GM23248 (cell line): ENCODE data around the gene JKAMP. TPM values are rescaled to one million over a fixed set of nuclear protein-coding genes. Genes with fewer than 3 reads are reported as not detected.

ENCODE experiments used
- DNase-seq: peaks from one replicate; pipeline ENCODE4 v3.0.0-alpha.2; 2015
- H2AFZ ChIP-seq: fragments of 200-600 bp; sonication (generic); 2 replicates; pipeline ENCODE4 v1.6.1; 2016; ENCODE audit warnings: antibody characterized with exemption
- H3F3A ChIP-seq: fragments of 200-600 bp; sonication (generic); 2 replicates; pipeline ENCODE4 v1.6.1; 2016; ENCODE audit warnings: mild to moderate bottlenecking, antibody characterized with exemption, mixed run types; ENCODE audit not compliant: insufficient read depth
- H3K27ac ChIP-seq: fragments of 200-600 bp; sonication (generic); 2 replicates; pipeline ENCODE4 v1.5.1; 2016; ENCODE audit warnings: mild to moderate bottlenecking
- H3K27me3 ChIP-seq: fragments of 200-600 bp; sonication (generic); replicated peaks from 2 replicates; pipeline ENCODE4 v1.6.1; 2016; ENCODE audit warnings: mild to moderate bottlenecking; ENCODE audit not compliant: insufficient read depth
- H3K36me3 ChIP-seq: fragments of 200-600 bp; sonication (generic); 2 replicates; pipeline ENCODE4 v1.6.1; 2016; ENCODE audit warnings: low read depth, mild to moderate bottlenecking
- H3K4me1 ChIP-seq: fragments of 200-600 bp; sonication (generic); 2 replicates; pipeline ENCODE4 v1.6.1; 2016; ENCODE audit warnings: mild to moderate bottlenecking; ENCODE audit not compliant: insufficient read depth
- H3K4me2 ChIP-seq: fragments of 200-600 bp; sonication (generic); one replicate; pipeline ENCODE4 v1.6.1; 2016; ENCODE audit warnings: mild to moderate bottlenecking; ENCODE audit not compliant: unreplicated experiment
- H3K4me3 ChIP-seq: fragments of 200-600 bp; sonication (generic); 2 replicates; pipeline ENCODE4 v1.5.1; 2016; ENCODE audit warnings: mild to moderate bottlenecking
- H3K79me2 ChIP-seq: fragments of 200-600 bp; sonication (generic); 2 replicates; pipeline ENCODE4 v1.6.1; 2016; ENCODE audit warnings: mild to moderate bottlenecking; ENCODE audit not compliant: insufficient read depth
- H3K9ac ChIP-seq: fragments of 200-600 bp; sonication (generic); 2 replicates; pipeline ENCODE4 v1.6.1; 2016; ENCODE audit warnings: mild to moderate bottlenecking
- H3K9me2 ChIP-seq: fragments of 200-600 bp; sonication (generic); 2 replicates; pipeline ENCODE4 v1.6.1; 2016; ENCODE audit warnings: mixed run types, mild to moderate bottlenecking, moderate library complexity; ENCODE audit not compliant: insufficient read depth
- H3K9me3 ChIP-seq: fragments of 200-600 bp; sonication (generic); one replicate; pipeline ENCODE4 v1.6.1; 2017; ENCODE audit warnings: low read depth
- H4K20me1 ChIP-seq: fragments of 200-600 bp; sonication (generic); 2 replicates; pipeline ENCODE4 v1.6.0; 2016; ENCODE audit not compliant: insufficient read depth
- EZH2 ChIP-seq: fragments of 200-600 bp; sonication (generic); IDR thresholded peaks from 2 replicates; pipeline ENCODE4 v1.6.1; 2018; ENCODE audit warnings: antibody characterized with exemption, mild to moderate bottlenecking; ENCODE audit not compliant: insufficient read depth, poor library complexity, severe bottlenecking
- EZH2phosphoT487 ChIP-seq: fragments of 200-600 bp; sonication (generic); IDR thresholded peaks from 2 replicates; pipeline ENCODE4 v1.6.1; 2018; ENCODE audit warnings: antibody characterized with exemption, moderate library complexity, mild to moderate bottlenecking, low read depth; ENCODE audit not compliant: insufficient read depth
- WGBS, 2 experiments: methylation state at CpG; one replicate each; pipeline ENCODE4 v1.1.6; 2015 to 2017; ENCODE audit warnings: low lambda C conversion rate in 2 of 2, low coverage in 1 of 2; ENCODE audit errors: missing lambda C conversion rate in 2 of 2; 5-methylcytosine and 5-hydroxymethylcytosine counted together
- in situ Hi-C: fragments of 300-500 bp; cut with MboI; formaldehyde crosslinking; loops from 2 replicates; pipeline ENCODE4 v1.15.0; 2020
- polyA plus RNA-seq: library from polyadenylated mRNA; unstranded; fragments of >200 nt; fragmentation: Nextera tagmentation; extraction: Ambion mirVana; gene quantifications from 2 replicates; pipeline ENCODE4 v1.2.1, GENCODE V29; 2016
- total RNA-seq: library from RNA; depleted of rRNA; stranded (reverse); fragments of >200 nt; shearing (Covaris generic); gene quantifications from 2 replicates; pipeline ENCODE4 v1.2.3, GENCODE V29; 2014

JKAMP gene
- total and polyA plus RNA-seq, 2 experiments from 2014 or later, result 93.4 to 120 TPM

GRCh38 chr14:59475709-59476108 is 8.6 kb upstream of the JKAMP start:
- no peak overlapping the region for H2AFZ ChIP-seq
- H3K27ac ChIP-seq, result no peak overlapping the region
- H3K27me3 ChIP-seq, result no peaks in the 10 kb centered on the region
- peaks cover 45% of the 10 kb centered on the region for H3K79me2 ChIP-seq
- H3K9me3 ChIP-seq, result no peaks in the 10 kb centered on the region
- in situ Hi-C loops, result no loop called here
- no peak overlapping the region for H3K4me3 ChIP-seq
- peaks cover 60% of the 10 kb centered on the region for H3K36me3 ChIP-seq
- WGBS, 2 experiments, result 100% methylated on average over 1 of the region's 1 CpG
- H3K9ac ChIP-seq, result no peak overlapping the region
- H3F3A ChIP-seq, result peaks cover 17% of the 10 kb centered on the region; the same call in 1 of the 2 replicates
- no peak overlapping the region for H3K4me2 ChIP-seq
- no peak for DNase-seq
- TF ChIP-seq EZH2phosphoT487 (no peak), EZH2 (no peak)
- peaks cover 10% of the 10 kb centered on the region; the same call in 1 of the 2 replicates for H3K4me1 ChIP-seq
- H4K20me1 ChIP-seq, result no peaks in the 10 kb centered on the region
- H3K9me2 ChIP-seq, result no peaks in the 10 kb centered on the region

- in situ Hi-C loops, result no loop called here
- TF ChIP-seq EZH2phosphoT487 (no peak), EZH2 (no peak)
- H3K79me2 ChIP-seq, result peaks cover 62% of the 10 kb centered on the region
- 83 to 87% methylated on average over 3 of the region's 3 CpGs for WGBS, 2 experiments
- H3F3A ChIP-seq, result peaks cover 29% of the 10 kb centered on the region
- no peak overlapping the region for H3K4me2 ChIP-seq
- H3K36me3 ChIP-seq, result peaks cover 36% of the 10 kb centered on the region
- H3K4me1 ChIP-seq, result peaks cover 29% of the 10 kb centered on the region
- H3K9me2 ChIP-seq, result no peaks in the 10 kb centered on the region
- H3K27ac ChIP-seq, result no peak overlapping the region
- H3K27me3 ChIP-seq, result no peaks in the 10 kb centered on the region
- H2AFZ ChIP-seq, result no peak overlapping the region
- H3K4me3 ChIP-seq, result no peak overlapping the region
- no peaks in the 10 kb centered on the region for H4K20me1 ChIP-seq
- DNase-seq, result no peak
- H3K9me3 ChIP-seq, result no peaks in the 10 kb centered on the region
- H3K9ac ChIP-seq, result no peak overlapping the region
Measured at GRCh38 chr14:59478540-59478939, 5.8 kb upstream of the JKAMP start.

GRCh38 chr14:59480166-59480565 is 4.2 kb upstream of the JKAMP start:
- Histone ChIP-seq H3K4me1 (peaks cover 29% of the 10 kb centered on the region), H3K4me3 (peak overlapping the region; percentile 85; the same call in 1 of the 2 replicates), H2AFZ (no peak overlapping the region), H3K36me3 (peaks cover 23% of the 10 kb centered on the region), H3K9ac (no peak overlapping the region), H3K9me3 (no peaks in the 10 kb centered on the region), H3K4me2 (peak overlapping the region; percentile 91), H3K9me2 (no peaks in the 10 kb centered on the region), H3F3A (peaks cover 22% of the 10 kb centered on the region), H3K27me3 (no peaks in the 10 kb centered on the region), H4K20me1 (no peaks in the 10 kb centered on the region), H3K27ac (no peak overlapping the region), H3K79me2 (peaks cover 71% of the 10 kb centered on the region)
- no peak for DNase-seq
- TF ChIP-seq EZH2, result no peak
- no peak for TF ChIP-seq EZH2phosphoT487
- in situ Hi-C loops, result no loop called here
- 65 to 93% methylated on average over 1 of the region's 1 CpG for WGBS, 2 experiments

GRCh38 chr14:59481407-59481806 is 2.9 kb upstream of the JKAMP start:
- Histone ChIP-seq H3F3A (peaks cover 22% of the 10 kb centered on the region), H3K9me2 (no peaks in the 10 kb centered on the region), H3K79me2 (peaks cover 82% of the 10 kb centered on the region), H3K27me3 (no peaks in the 10 kb centered on the region), H3K4me1 (peaks cover 41% of the 10 kb centered on the region), H3K36me3 (peaks cover 11% of the 10 kb centered on the region), H4K20me1 (no peaks in the 10 kb centered on the region), H3K4me2 (peak overlapping the region; percentile 91), H3K9me3 (no peaks in the 10 kb centered on the region), H3K27ac (peak overlapping the region; percentile 98), H3K4me3 (peak overlapping the region; percentile 85), H3K9ac (peak overlapping the region; percentile 97), H2AFZ (no peak overlapping the region)
- WGBS, 2 experiments, result 94 to 97% methylated on average over 2 of the region's 2 CpGs
- DNase-seq, result no peak
- in situ Hi-C loops, result no loop called here
- TF ChIP-seq EZH2phosphoT487 (no peak), EZH2 (no peak)
